GM12878 (cell line): ENCODE measurements around the gene TSC22D4.

Source experiments
- CEBPB ChIP-seq, 2 experiments: fragments of 150-350 bp in 1 of 2; IDR thresholded peaks; 2 replicates each; pipeline ENCODE4 v1.6.1; 2012 to 2014; ENCODE audit warnings: low read depth in 2 of 2, low read length in 2 of 2, borderline replicate concordance in 1 of 2, inconsistent platforms in 1 of 2
- CTCF ChIP-seq, 3 experiments: IDR thresholded peaks in 2 of 3; conservative IDR thresholded peaks in 1 of 3; 2 replicates each; pipeline ENCODE4 v1.5.1; 2011; ENCODE audit warnings: low read depth in 3 of 3, low read length in 3 of 3, mild to moderate bottlenecking in 3 of 3, control low read depth in 2 of 3, moderate library complexity in 2 of 3, inconsistent platforms in 1 of 3, mixed read lengths in 1 of 3; ENCODE audit not compliant: control insufficient read depth in 2 of 3, insufficient read depth in 1 of 3; ENCODE audit errors: extremely low read depth in 1 of 3
- ESRRA ChIP-seq: IDR thresholded peaks from 2 replicates; pipeline ENCODE4 v1.6.1; 2012; ENCODE audit warnings: mild to moderate bottlenecking, low read length, improper control_type of control experiment
- FOXM1 ChIP-seq: IDR thresholded peaks from 2 replicates; pipeline ENCODE4 v1.6.1; 2012; ENCODE audit warnings: low read depth, mild to moderate bottlenecking, inconsistent platforms, low read length, moderate library complexity
- POLR2AphosphoS5 ChIP-seq: IDR thresholded peaks from 2 replicates; pipeline ENCODE4 v1.6.1; 2011; ENCODE audit warnings: mild to moderate bottlenecking, low read length, inconsistent platforms
- SRF ChIP-seq, 2 experiments: IDR thresholded peaks; 2 replicates each; pipeline ENCODE4 v1.6.1; 2011; ENCODE audit warnings: low read depth in 2 of 2, low read length in 2 of 2, mild to moderate bottlenecking in 1 of 2, moderate library complexity in 1 of 2
- ZBTB40 ChIP-seq: fragments of 450-650 bp; IDR thresholded peaks from 2 replicates; pipeline ENCODE4 v1.6.1; 2016; ENCODE audit warnings: mild to moderate bottlenecking, moderate library complexity, borderline replicate concordance

DNA sequence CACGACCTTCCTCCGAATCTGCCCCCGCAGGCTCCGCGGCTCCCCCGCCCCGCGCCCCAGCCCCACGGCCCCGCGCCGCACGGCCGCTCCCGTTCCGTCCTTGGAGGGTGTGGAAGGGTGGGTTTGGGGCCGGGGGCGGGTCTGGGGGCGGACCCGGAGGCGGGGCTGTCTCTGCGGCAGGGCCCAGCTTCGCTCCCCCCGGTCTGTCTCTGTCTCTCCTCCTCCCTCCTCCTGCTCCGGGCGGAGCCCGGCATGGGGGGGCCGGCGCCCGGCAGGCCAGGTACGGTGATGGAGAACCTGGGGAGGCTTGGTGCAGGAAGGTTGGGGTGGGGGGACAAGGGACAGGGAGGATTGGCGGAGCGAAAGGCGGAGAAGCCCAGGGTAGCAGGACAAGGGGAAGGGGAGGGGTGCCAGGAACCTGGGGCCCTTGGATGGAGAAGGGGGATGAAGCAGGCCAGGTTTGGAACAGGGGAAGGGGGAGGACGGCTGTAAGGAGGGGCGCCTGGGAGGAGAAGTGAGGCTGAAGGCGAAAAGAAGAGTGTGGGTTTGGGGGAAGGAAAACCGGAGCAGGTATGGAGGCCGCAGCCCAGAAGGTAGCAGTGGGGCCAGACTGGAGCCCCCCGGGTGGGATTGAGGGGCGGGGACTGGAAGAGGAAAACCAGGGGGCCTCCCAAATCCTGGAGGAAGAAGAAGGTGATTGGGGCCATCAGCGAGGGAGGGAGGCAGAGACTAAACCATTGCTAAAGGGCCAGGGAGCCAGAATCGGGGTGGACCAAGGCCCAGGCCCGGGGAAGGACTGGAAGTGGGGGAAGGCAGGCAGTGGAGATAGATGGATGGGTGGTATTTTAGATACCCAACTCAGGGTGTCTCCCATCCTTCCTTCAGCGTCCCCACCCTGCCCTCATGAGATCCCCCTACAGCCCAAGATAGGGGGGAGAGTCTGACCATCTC, 5.0 kb upstream of the TSC22D4 start, which contains the start of gene NYAP1:
- TF ChIP-seq ESRRA (no peak), CTCF (IDR thresholded peaks at IDR 0.05 in 2 of 3, conservative IDR thresholded peaks at IDR 0.05 in 1 of 3; ENCODE audit: control insufficient read depth in 2 of 3, extremely low read depth in 1 of 3, insufficient read depth in 1 of 3, low read depth in 3 of 3, low read length in 3 of 3) (no peak), ZBTB40 (no peak), FOXM1 (no peak), SRF (IDR thresholded peaks at IDR 0.05; ENCODE audit: low read depth in 2 of 2, low read length in 2 of 2) (no peak), CEBPB (IDR thresholded peaks at IDR 0.05; ENCODE audit: borderline replicate concordance in 1 of 2, low read depth in 2 of 2, low read length in 2 of 2) (no peak), POLR2AphosphoS5 (no peak)
